Endothelial cell of umbilical vein (primary cell): Measurements from ENCODE around the gene ZNF804A. TPM values are rescaled to one million over a fixed set of nuclear protein-coding genes. Genes with fewer than 3 reads are reported as not detected.

Experiments
- BruUV-seq: library from RNA; stranded (reverse); fragments of 400-500 nt; replicated peaks from 2 replicates; lab custom pipeline; 2021; lab: Mats Ljungman, UMichigan
- CTCF ChIA-PET: fragments of 300-600, 350-600 bp; sonication (Branson Sonifier 250); formaldehyde crosslinking; loops from one replicate; lab custom pipeline; 2021; ENCODE audit warnings: antibody characterized with exemption, inconsistent platforms; lab: Charles Lee
- POLR2A ChIA-PET: fragments of 300-600, 350-600 bp; sonication (Branson Sonifier 250); formaldehyde crosslinking; loops from one replicate; lab custom pipeline; 2021; ENCODE audit warnings: antibody characterized with exemption, inconsistent platforms; lab: Charles Lee
- DNase-seq: peaks from one replicate; pipeline ENCODE4 v3.0.0-alpha.2; 2011; ENCODE audit warnings: low read depth, low spot score
- FAIRE-seq: peaks from 2 replicates; lab custom pipeline; 2011; peaks lifted over from hg19 to GRCh38; lab: Jason Lieb, UNC
- H2AFZ ChIP-seq: 2 replicates; pipeline ENCODE4 v1.6.0; 2012; ENCODE audit warnings: low read depth, low read length, control low read depth, inconsistent platforms
- H3K27ac ChIP-seq: 2 replicates; pipeline ENCODE4 v1.5.1; 2011; ENCODE audit warnings: low read depth, mild to moderate bottlenecking, control low read depth, low read length, moderate library complexity; ENCODE audit not compliant: insufficient read depth
- H3K27me3 ChIP-seq, 2 experiments: 2 replicates each; pipeline versions ENCODE4 v1.6.0 to v1.6.1; 2011; ENCODE audit warnings: low read length in 2 of 2, mixed read lengths in 1 of 2; ENCODE audit not compliant: control insufficient read depth in 2 of 2, insufficient read depth in 2 of 2
- H3K36me3 ChIP-seq, 2 experiments: 2 replicates in 1 of 2; 3 replicates in 1 of 2; pipeline ENCODE4 v1.5.1; 2011; ENCODE audit warnings: low read length in 2 of 2, mild to moderate bottlenecking in 1 of 2, moderate library complexity in 1 of 2; ENCODE audit not compliant: control insufficient read depth in 2 of 2, insufficient read depth in 2 of 2; ENCODE audit errors: extremely low read depth in 1 of 2
- H3K4me1 ChIP-seq: 3 replicates; pipeline ENCODE4 v1.5.1; 2011; ENCODE audit warnings: mild to moderate bottlenecking, low read length; ENCODE audit not compliant: control insufficient read depth, insufficient read depth; ENCODE audit errors: extremely low read depth
- H3K4me2 ChIP-seq: 2 replicates; pipeline ENCODE4 v1.6.1; 2011; ENCODE audit warnings: low read length, control low read depth, mixed read lengths; ENCODE audit not compliant: insufficient read depth
- H3K4me3 ChIP-seq, 3 experiments: fragments of 200-600 bp in 1 of 3; sonication (generic), shearing (Covaris generic) in 1 of 3; replicated peaks in 1 of 3; 2 replicates each; pipeline ENCODE4 v1.5.1; 2011 to 2016; ENCODE audit warnings: control low read depth in 3 of 3, low read length in 3 of 3, mild to moderate bottlenecking in 2 of 3, inconsistent platforms in 1 of 3, low read depth in 1 of 3, moderate library complexity in 1 of 3; ENCODE audit not compliant: insufficient read depth in 1 of 3
- H3K79me2 ChIP-seq: 2 replicates; pipeline ENCODE4 v1.6.0; 2012; ENCODE audit warnings: low read length, inconsistent platforms; ENCODE audit not compliant: control insufficient read depth, insufficient read depth
- H3K9ac ChIP-seq: replicated peaks from 2 replicates; pipeline ENCODE3; 2011; ENCODE audit warnings: low read length, control low read depth; ENCODE audit not compliant: insufficient read depth; ENCODE audit errors: extremely low read depth
- H3K9me1 ChIP-seq: replicated peaks from 3 replicates; pipeline ENCODE4 v1.6.0; 2011; ENCODE audit warnings: mild to moderate bottlenecking, low read length; ENCODE audit not compliant: control insufficient read depth, insufficient read depth; ENCODE audit errors: extremely low read depth
- H3K9me3 ChIP-seq: replicated peaks from 2 replicates; pipeline ENCODE4 v1.5.1; 2012; ENCODE audit warnings: low read length, inconsistent platforms; ENCODE audit not compliant: control insufficient read depth, insufficient read depth
- H4K20me1 ChIP-seq: replicated peaks from 2 replicates; pipeline ENCODE3; 2011; ENCODE audit warnings: mild to moderate bottlenecking, low read length; ENCODE audit not compliant: control insufficient read depth, insufficient read depth; ENCODE audit errors: extremely low read depth
- EZH2 ChIP-seq: IDR thresholded peaks from 2 replicates; pipeline ENCODE4 v1.6.1; 2012; ENCODE audit warnings: borderline replicate concordance, low read depth, mild to moderate bottlenecking, moderate library complexity, low read length, inconsistent platforms; ENCODE audit not compliant: severe bottlenecking
- FOS ChIP-seq: IDR thresholded peaks from 2 replicates; pipeline ENCODE4 v1.6.1; 2011; ENCODE audit warnings: mild to moderate bottlenecking, low read length, moderate library complexity, borderline replicate concordance; ENCODE audit not compliant: insufficient read depth
- GATA2 ChIP-seq: IDR thresholded peaks from 2 replicates; pipeline ENCODE4 v1.7.0; 2011; ENCODE audit warnings: low read depth, mild to moderate bottlenecking, moderate library complexity, mixed read lengths, low read length; ENCODE audit not compliant: insufficient read length, insufficient read depth
- JUN ChIP-seq: IDR thresholded peaks from 2 replicates; pipeline ENCODE4 v1.6.1; 2011; ENCODE audit warnings: borderline replicate concordance, low read depth; ENCODE audit not compliant: insufficient read length, insufficient read depth
- MYC ChIP-seq: IDR thresholded peaks from one replicate; pipeline ENCODE4 v1.6.1; 2011; ENCODE audit warnings: mild to moderate bottlenecking, low read depth, low read length
- POLR2A ChIP-seq: IDR thresholded peaks from 2 replicates; pipeline ENCODE4 v1.6.1; 2012; ENCODE audit warnings: low read depth, mild to moderate bottlenecking, control low read depth, low read length
- POLR2AphosphoS5 ChIP-seq: IDR thresholded peaks from 2 replicates; pipeline ENCODE4 v1.6.1; 2012; ENCODE audit warnings: low read depth, mild to moderate bottlenecking, control low read depth, low read length, moderate library complexity; ENCODE audit not compliant: insufficient read depth
- dilution Hi-C: fragments of 300-500 bp; cut with MboI; formaldehyde crosslinking; loops from one replicate; pipeline ENCODE4 v1.15.0; 2019; ENCODE audit warnings: low sequenced_read_pairs; ENCODE audit not compliant: extremely low pct_ligation_motif_present
- intact Hi-C: fragments of 100-400 bp; cut with micrococcal nuclease; formaldehyde crosslinking; loops from one replicate; pipeline ENCODE4 v1.10.0; 2022
- polyA plus RNA-seq, 4 experiments: library from polyadenylated mRNA; depleted of rRNA in 3 of 4; stranded (reverse) in 3 of 4; unstranded in 1 of 4; fragments of >200 nt; gene quantifications; 2 replicates each; pipeline versions ENCODE4 v1.2.1 to v1.2.3, GENCODE V29; 2011 to 2012; ENCODE audit warnings: missing spikeins in 1 of 4
- total RNA-seq: library from RNA; stranded (reverse); gene quantifications from 2 replicates; pipeline ENCODE4 v1.2.3, GENCODE V29; 2021
- TF ChIP-seq, protein P1 (sequence below): IDR thresholded peaks from 2 replicates; pipeline ENCODE4 v1.6.1; 2011; ENCODE audit not compliant: insufficient read depth, insufficient read length
- TF ChIP-seq, protein P2 (sequence below), 2 donors: IDR thresholded peaks; 1 replicate in 1 of 2; 2 replicates in 1 of 2; pipeline ENCODE4 v1.5.1; 2011; ENCODE audit warnings: low read length in 2 of 2, mild to moderate bottlenecking in 2 of 2, moderate library complexity in 2 of 2, control low read depth in 1 of 2, inconsistent platforms in 1 of 2, low read depth in 1 of 2; ENCODE audit not compliant: insufficient read depth in 1 of 2; ENCODE audit errors: extremely low read depth in 1 of 2

The ZNF804A gene
- total and polyA plus RNA-seq, 2 donors (not counting 3 experiments of a cell fraction or from before 2014, with no cell fraction given): 0.22 TPM; not detected in 1

GRCh38 chr2:184698476-184698875 is 100.1 kb downstream of the ZNF804A start:
- no TSS peak for BruUV-seq
- TF ChIP-seq, protein P1, sequence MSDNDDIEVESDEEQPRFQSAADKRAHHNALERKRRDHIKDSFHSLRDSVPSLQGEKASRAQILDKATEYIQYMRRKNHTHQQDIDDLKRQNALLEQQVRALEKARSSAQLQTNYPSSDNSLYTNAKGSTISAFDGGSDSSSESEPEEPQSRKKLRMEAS: no peak
- TF ChIP-seq EZH2: no peak
- Histone ChIP-seq H3K36me3 (no peaks in the 10 kb centered on the region), H2AFZ (no peak overlapping the region), H3K79me2 (no peaks in the 10 kb centered on the region), H3K9ac (no peak overlapping the region), H4K20me1 (no peaks in the 10 kb centered on the region), H3K4me3 (no peak overlapping the region), H3K27me3 (no peaks in the 10 kb centered on the region), H3K4me2 (no peak overlapping the region), H3K4me1 (no peaks in the 10 kb centered on the region), H3K9me1 (no peaks in the 10 kb centered on the region), H3K27ac (no peak overlapping the region), H3K9me3 (no peaks in the 10 kb centered on the region)
- intact Hi-C loops (no loop called here), dilution Hi-C loops (no loop called here)
- DNase-seq: no peak
- ChIA-PET POLR2A (no interaction called here), CTCF (no interaction called here)
- no peak for FAIRE-seq

- no peak overlapping the region for H3K27ac ChIP-seq
- no peaks in the 10 kb centered on the region for H3K79me2 ChIP-seq
- H3K9me1 ChIP-seq: no peaks in the 10 kb centered on the region
- CTCF ChIA-PET: no interaction called here
- H3K4me2 ChIP-seq: no peak overlapping the region
- H3K36me3 ChIP-seq: no peaks in the 10 kb centered on the region
- no peaks in the 10 kb centered on the region for H4K20me1 ChIP-seq
- no peak overlapping the region for H2AFZ ChIP-seq
- no peak overlapping the region for H3K9ac ChIP-seq
- H3K27me3 ChIP-seq: no peaks in the 10 kb centered on the region
- POLR2A ChIA-PET: no interaction called here
- dilution Hi-C loops (no loop called here), intact Hi-C loops (no loop called here)
- H3K4me3 ChIP-seq: no peak overlapping the region
- no peaks in the 10 kb centered on the region for H3K9me3 ChIP-seq
- TF ChIP-seq MYC (no peak), FOS (no peak), POLR2A (no peak), JUN (no peak), GATA2 (no peak), POLR2AphosphoS5 (no peak), EZH2 (no peak)
- TF ChIP-seq, protein P2, sequence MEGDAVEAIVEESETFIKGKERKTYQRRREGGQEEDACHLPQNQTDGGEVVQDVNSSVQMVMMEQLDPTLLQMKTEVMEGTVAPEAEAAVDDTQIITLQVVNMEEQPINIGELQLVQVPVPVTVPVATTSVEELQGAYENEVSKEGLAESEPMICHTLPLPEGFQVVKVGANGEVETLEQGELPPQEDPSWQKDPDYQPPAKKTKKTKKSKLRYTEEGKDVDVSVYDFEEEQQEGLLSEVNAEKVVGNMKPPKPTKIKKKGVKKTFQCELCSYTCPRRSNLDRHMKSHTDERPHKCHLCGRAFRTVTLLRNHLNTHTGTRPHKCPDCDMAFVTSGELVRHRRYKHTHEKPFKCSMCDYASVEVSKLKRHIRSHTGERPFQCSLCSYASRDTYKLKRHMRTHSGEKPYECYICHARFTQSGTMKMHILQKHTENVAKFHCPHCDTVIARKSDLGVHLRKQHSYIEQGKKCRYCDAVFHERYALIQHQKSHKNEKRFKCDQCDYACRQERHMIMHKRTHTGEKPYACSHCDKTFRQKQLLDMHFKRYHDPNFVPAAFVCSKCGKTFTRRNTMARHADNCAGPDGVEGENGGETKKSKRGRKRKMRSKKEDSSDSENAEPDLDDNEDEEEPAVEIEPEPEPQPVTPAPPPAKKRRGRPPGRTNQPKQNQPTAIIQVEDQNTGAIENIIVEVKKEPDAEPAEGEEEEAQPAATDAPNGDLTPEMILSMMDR (IDR thresholded peaks at IDR 0.05; ENCODE audit: extremely low read depth in 1 of 2, insufficient read depth in 1 of 2, low read depth in 1 of 2, low read length in 2 of 2): no peak
- DNase-seq (no peak), FAIRE-seq (no peak)
- H3K4me1 ChIP-seq: no peaks in the 10 kb centered on the region
- BruUV-seq: no TSS peak
These were observed 123.6 kb downstream of the ZNF804A start for GRCh38 chr2:184721881-184722280.
